ENCODE data around the gene TMIGD1. TPM values are rescaled to one million over a fixed set of nuclear protein-coding genes. Genes with fewer than 3 reads are reported as not detected.

TMIGD1 gene
- total RNA-seq, 1 experiment from 2014 or later, result not detected

DNA sequence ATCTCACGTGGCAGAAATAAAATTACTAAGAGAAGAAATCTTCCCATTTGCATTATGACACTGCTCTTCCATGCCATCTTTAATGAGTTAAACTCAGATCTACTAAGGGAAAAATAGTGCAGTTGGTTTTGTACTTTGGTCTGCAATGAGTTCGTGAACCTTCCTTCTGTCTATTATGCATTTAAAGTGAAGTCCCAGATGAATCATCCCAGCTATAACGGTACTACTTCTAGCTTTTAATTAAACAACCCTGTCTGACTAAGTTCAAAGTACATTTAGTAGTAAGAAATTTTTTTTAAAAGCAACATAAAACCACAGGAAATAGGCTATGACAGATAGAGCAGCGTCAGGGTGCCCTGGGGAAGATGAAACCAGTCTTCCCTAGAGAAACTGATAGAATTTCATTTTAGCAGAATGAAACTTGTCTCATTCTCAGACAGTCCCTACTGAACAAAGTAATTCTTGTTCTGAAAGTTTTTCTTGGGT lies 1.8 kb downstream of the TMIGD1 start:
- no TSS peak for BruUV-seq (replicated peaks)
- H3K9me3 ChIP-seq (ENCODE audit: low read depth, low read length, poor library complexity, severe bottlenecking), result no peaks in the 10 kb centered on the region
- H3K36me3 ChIP-seq (ENCODE audit: insufficient read depth, low read length, poor library complexity, severe bottlenecking), result no peaks in the 10 kb centered on the region
- intact Hi-C loops (cut with micrococcal nuclease; ENCODE audit: unreplicated experiment), result no loop called here
- TF ChIP-seq EZH2 (IDR thresholded peaks at IDR 0.05; ENCODE audit: borderline replicate concordance, low read depth, low read length, poor library complexity, severe bottlenecking), result no peak
- TF ChIP-seq, protein P1, sequence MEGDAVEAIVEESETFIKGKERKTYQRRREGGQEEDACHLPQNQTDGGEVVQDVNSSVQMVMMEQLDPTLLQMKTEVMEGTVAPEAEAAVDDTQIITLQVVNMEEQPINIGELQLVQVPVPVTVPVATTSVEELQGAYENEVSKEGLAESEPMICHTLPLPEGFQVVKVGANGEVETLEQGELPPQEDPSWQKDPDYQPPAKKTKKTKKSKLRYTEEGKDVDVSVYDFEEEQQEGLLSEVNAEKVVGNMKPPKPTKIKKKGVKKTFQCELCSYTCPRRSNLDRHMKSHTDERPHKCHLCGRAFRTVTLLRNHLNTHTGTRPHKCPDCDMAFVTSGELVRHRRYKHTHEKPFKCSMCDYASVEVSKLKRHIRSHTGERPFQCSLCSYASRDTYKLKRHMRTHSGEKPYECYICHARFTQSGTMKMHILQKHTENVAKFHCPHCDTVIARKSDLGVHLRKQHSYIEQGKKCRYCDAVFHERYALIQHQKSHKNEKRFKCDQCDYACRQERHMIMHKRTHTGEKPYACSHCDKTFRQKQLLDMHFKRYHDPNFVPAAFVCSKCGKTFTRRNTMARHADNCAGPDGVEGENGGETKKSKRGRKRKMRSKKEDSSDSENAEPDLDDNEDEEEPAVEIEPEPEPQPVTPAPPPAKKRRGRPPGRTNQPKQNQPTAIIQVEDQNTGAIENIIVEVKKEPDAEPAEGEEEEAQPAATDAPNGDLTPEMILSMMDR (conservative IDR thresholded peaks at IDR 0.05; ENCODE audit: low read depth, low read length), result no peak
- H3K4me3 ChIP-seq (ENCODE audit: low read depth, low read length, poor library complexity, severe bottlenecking), result no peak overlapping the region
- H3K27ac ChIP-seq (ENCODE audit: low read depth, low read length, poor library complexity, severe bottlenecking), result no peak overlapping the region
- CTCF ChIA-PET, result no interaction called here
- H3K4me1 ChIP-seq (ENCODE audit: insufficient read depth, low read length, poor library complexity, severe bottlenecking), result no peaks in the 10 kb centered on the region
- H3K27me3 ChIP-seq (replicated peaks; ENCODE audit: insufficient read depth, low read depth, low read length, poor library complexity), result no peaks in the 10 kb centered on the region
- DNase-seq (ENCODE audit: low spot score), result no peak
- POLR2A ChIA-PET (ENCODE audit: low non-redundant PET), result no interaction called here

DNA sequence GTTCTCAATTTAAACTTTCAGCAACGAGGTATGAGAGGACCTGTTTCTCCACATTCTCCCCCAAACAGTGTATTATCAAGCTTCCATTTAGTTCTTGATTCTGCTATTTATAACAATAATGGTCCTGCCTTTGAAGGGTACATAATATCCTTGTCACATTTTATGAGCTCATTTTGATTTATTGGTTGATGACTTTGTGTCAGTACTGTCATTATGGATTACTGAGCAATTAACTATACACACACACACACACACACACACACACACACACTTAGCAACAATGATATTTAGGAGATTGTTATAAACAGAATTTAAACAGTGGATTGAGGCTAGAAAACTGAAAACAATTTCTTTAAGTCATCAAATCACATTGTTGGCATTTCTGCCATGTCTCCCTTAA lies 7.0 kb downstream of the TMIGD1 start:
- no peak for TF ChIP-seq EZH2 (IDR thresholded peaks at IDR 0.05; ENCODE audit: borderline replicate concordance, low read depth, low read length, poor library complexity, severe bottlenecking)
- TF ChIP-seq, protein P1 (conservative IDR thresholded peaks at IDR 0.05; ENCODE audit: low read depth, low read length), result no peak

DNA sequence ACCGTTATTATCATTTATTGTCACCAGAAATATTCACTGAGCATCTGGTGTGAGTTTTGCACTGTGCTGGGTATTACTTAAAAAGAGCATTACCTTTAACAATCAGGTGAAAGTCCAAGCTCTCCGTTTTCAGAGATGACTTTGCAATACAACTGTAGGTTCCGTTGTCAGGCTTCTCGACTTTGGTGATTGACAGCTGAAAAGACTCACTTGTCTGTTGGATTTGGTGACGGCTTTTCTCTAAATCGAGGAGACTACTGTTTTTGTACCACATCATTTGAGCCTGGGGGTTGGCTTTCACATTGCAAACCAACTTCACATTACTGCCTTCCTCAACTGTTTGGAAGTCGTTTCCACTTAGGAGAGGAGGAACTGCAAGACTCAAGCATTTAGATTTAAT lies 9.1 kb downstream of the TMIGD1 start:
- Histone ChIP-seq H3K4me3 (ENCODE audit: low read depth, low read length, poor library complexity, severe bottlenecking) (no peak overlapping the region), H3K9me3 (ENCODE audit: low read depth, low read length, poor library complexity, severe bottlenecking) (no peaks in the 10 kb centered on the region), H3K36me3 (ENCODE audit: insufficient read depth, low read length, poor library complexity, severe bottlenecking) (no peaks in the 10 kb centered on the region), H3K27me3 (replicated peaks; ENCODE audit: insufficient read depth, low read depth, low read length, poor library complexity) (no peaks in the 10 kb centered on the region), H3K27ac (ENCODE audit: low read depth, low read length, poor library complexity, severe bottlenecking) (no peak overlapping the region), H3K4me1 (ENCODE audit: insufficient read depth, low read length, poor library complexity, severe bottlenecking) (peaks cover 9% of the 10 kb centered on the region)
- BruUV-seq (replicated peaks), result no TSS peak
- ChIA-PET POLR2A (ENCODE audit: low non-redundant PET) (interaction anchor here (0.6 kb wide), 1 partner anchor 51 kb away, joined by 7 read pairs; no protein-coding TSS in a partner anchor), CTCF (no interaction called here)
- intact Hi-C loops (cut with micrococcal nuclease; ENCODE audit: unreplicated experiment), result no loop called here
- TF ChIP-seq EZH2 (IDR thresholded peaks at IDR 0.05; ENCODE audit: borderline replicate concordance, low read depth, low read length, poor library complexity, severe bottlenecking), result no peak
- TF ChIP-seq, protein P1 (conservative IDR thresholded peaks at IDR 0.05; ENCODE audit: low read depth, low read length), result no peak
- no peak for DNase-seq (ENCODE audit: low spot score)

More for the DNA sequence above, 7.0 kb downstream of the TMIGD1 start:
- intact Hi-C loops (cut with micrococcal nuclease; ENCODE audit: unreplicated experiment), result no loop called here
- Histone ChIP-seq H3K36me3 (ENCODE audit: insufficient read depth, low read length, poor library complexity, severe bottlenecking) (no peaks in the 10 kb centered on the region), H3K4me3 (ENCODE audit: low read depth, low read length, poor library complexity, severe bottlenecking) (no peak overlapping the region), H3K9me3 (ENCODE audit: low read depth, low read length, poor library complexity, severe bottlenecking) (no peaks in the 10 kb centered on the region), H3K27me3 (replicated peaks; ENCODE audit: insufficient read depth, low read depth, low read length, poor library complexity) (no peaks in the 10 kb centered on the region), H3K4me1 (ENCODE audit: insufficient read depth, low read length, poor library complexity, severe bottlenecking) (peaks cover 9% of the 10 kb centered on the region), H3K27ac (ENCODE audit: low read depth, low read length, poor library complexity, severe bottlenecking) (no peak overlapping the region)
- CTCF ChIA-PET, result interaction anchor here (1.0 kb wide), 1 partner anchor 10 kb away, joined by 4 read pairs; no protein-coding TSS in a partner anchor
- BruUV-seq (replicated peaks), result no TSS peak
- POLR2A ChIA-PET (ENCODE audit: low non-redundant PET), result no interaction called here
- no peak for DNase-seq (ENCODE audit: low spot score)

Data from A673 (cell line).